ENCODE measurements around the gene FAM174C. TPM values are rescaled to one million over a fixed set of nuclear protein-coding genes. Genes with fewer than 3 reads are reported as not detected.

Gene FAM174C
- total RNA-seq, 1 donor from 2014 or later, result 64.8 TPM

DNA sequence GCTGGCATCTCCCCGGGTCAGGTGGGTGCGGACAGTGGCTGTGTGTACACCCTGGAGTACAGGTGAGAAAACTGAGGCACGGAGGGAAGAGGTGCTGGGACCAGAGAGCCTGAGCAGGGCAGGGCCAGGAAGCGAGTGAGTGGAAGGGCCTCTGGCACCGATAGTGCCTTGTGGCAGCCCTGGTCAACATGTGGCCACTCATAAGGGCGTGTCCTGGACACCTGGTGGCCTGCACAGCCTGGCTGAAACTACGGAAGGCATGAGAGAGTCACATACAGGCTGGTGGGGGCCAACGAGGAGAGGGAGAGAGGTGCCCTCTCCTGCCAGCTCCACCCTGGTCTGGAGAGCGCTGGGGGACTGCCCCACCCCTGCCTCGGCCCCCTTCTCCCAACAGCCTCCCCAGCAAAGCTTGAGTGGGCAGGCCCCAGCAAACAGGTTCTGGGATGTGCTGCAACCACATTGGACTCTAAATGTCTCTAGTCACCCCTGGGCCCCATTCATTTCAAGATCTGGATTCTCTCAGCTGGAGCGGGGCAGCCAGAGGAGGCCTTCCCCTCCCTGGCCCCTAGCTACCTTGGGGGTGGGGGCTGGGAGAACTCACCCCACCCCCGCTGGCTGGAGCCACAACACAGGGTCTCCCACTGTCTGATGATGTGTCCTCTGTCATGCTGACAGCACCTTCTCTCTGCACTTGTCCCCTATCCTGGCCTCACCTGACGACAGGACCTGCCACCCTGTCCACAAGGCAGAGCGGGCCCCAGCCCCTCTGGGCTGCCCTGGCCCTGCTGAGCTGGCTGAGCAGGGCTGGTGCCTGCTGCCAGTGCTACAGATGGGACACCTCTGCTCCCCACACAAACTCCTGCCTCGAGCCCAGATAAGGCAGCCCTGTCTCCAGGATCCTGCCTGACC lies 43.3 kb upstream of the FAM174C start:
- no peak for DNase-seq (ENCODE audit: extremely low spot score in 2 of 2)
- no peaks in the 10 kb centered on the region for H3K9me3 ChIP-seq
- H3K4me3 ChIP-seq, result no peak overlapping the region
- H3K27ac ChIP-seq, result peak overlapping the region; percentile 33
- TF ChIP-seq, protein P1, sequence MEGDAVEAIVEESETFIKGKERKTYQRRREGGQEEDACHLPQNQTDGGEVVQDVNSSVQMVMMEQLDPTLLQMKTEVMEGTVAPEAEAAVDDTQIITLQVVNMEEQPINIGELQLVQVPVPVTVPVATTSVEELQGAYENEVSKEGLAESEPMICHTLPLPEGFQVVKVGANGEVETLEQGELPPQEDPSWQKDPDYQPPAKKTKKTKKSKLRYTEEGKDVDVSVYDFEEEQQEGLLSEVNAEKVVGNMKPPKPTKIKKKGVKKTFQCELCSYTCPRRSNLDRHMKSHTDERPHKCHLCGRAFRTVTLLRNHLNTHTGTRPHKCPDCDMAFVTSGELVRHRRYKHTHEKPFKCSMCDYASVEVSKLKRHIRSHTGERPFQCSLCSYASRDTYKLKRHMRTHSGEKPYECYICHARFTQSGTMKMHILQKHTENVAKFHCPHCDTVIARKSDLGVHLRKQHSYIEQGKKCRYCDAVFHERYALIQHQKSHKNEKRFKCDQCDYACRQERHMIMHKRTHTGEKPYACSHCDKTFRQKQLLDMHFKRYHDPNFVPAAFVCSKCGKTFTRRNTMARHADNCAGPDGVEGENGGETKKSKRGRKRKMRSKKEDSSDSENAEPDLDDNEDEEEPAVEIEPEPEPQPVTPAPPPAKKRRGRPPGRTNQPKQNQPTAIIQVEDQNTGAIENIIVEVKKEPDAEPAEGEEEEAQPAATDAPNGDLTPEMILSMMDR (IDR thresholded peaks at IDR 0.05), result no peak
- TF ChIP-seq POLR2A (IDR thresholded peaks at IDR 0.05) (no peak), POLR2AphosphoS5 (IDR thresholded peaks at IDR 0.05; ENCODE audit: insufficient read depth in 1 of 2, low read depth in 1 of 2) (no peak)
- intact Hi-C loops (cut with DNase I), result no loop called here
- peaks cover 25% of the 10 kb centered on the region for H3K4me1 ChIP-seq
- H3K27me3 ChIP-seq, result no peaks in the 10 kb centered on the region
- peaks cover 0 to 3% of the 10 kb centered on the region in 2 donors for H3K36me3 ChIP-seq

- Histone ChIP-seq H3K36me3 (no peaks in the 10 kb centered on the region), H3K4me3 (no peak overlapping the region), H3K4me1 (peaks cover 30% of the 10 kb centered on the region), H3K9me3 (no peaks in the 10 kb centered on the region), H3K27ac (peak overlapping the region; percentile 33), H3K27me3 (no peaks in the 10 kb centered on the region)
- no peak for DNase-seq (ENCODE audit: extremely low spot score in 2 of 2)
- intact Hi-C loops (cut with DNase I), result no loop called here
- TF ChIP-seq, protein P1 (IDR thresholded peaks at IDR 0.05), result no peak
- TF ChIP-seq POLR2AphosphoS5 (IDR thresholded peaks at IDR 0.05; ENCODE audit: insufficient read depth in 1 of 2, low read depth in 1 of 2) (no peak), POLR2A (IDR thresholded peaks at IDR 0.05) (no peak)
Measured at GRCh38 chr19:1232652-1233072, 42.7 kb upstream of the FAM174C start.

GRCh38 chr19:1233115-1233667 lies 42.1 kb upstream of the FAM174C start:
- H3K27me3 ChIP-seq, result no peaks in the 10 kb centered on the region
- no peaks in the 10 kb centered on the region for H3K9me3 ChIP-seq
- DNase-seq (ENCODE audit: extremely low spot score in 2 of 2), result no peak
- H3K27ac ChIP-seq, result peak overlapping the region; percentile 33
- no peaks in the 10 kb centered on the region for H3K36me3 ChIP-seq
- no peak overlapping the region for H3K4me3 ChIP-seq
- H3K4me1 ChIP-seq, result peaks cover 33% of the 10 kb centered on the region
- intact Hi-C loops (cut with DNase I), result no loop called here
- no peak for TF ChIP-seq POLR2A (IDR thresholded peaks at IDR 0.05)
- no peak for TF ChIP-seq POLR2AphosphoS5 (IDR thresholded peaks at IDR 0.05; ENCODE audit: insufficient read depth in 1 of 2, low read depth in 1 of 2)
- TF ChIP-seq, protein P1 (IDR thresholded peaks at IDR 0.05), result no peak

- intact Hi-C loops (cut with DNase I), result no loop called here
- Histone ChIP-seq H3K27ac (no peak overlapping the region), H3K36me3 (no peaks in the 10 kb centered on the region), H3K9me3 (no peaks in the 10 kb centered on the region), H3K27me3 (no peaks in the 10 kb centered on the region), H3K4me3 (no peak overlapping the region), H3K4me1 (peaks cover 35% of the 10 kb centered on the region)
- no peak for DNase-seq (ENCODE audit: extremely low spot score in 2 of 2)
- TF ChIP-seq POLR2A (IDR thresholded peaks at IDR 0.05) (no peak), POLR2AphosphoS5 (IDR thresholded peaks at IDR 0.05; ENCODE audit: insufficient read depth in 1 of 2, low read depth in 1 of 2) (no peak)
- TF ChIP-seq, protein P1 (IDR thresholded peaks at IDR 0.05), result no peak
Measured at GRCh38 chr19:1234051-1234954, 41.0 kb upstream of the FAM174C start.

Data from vagina (tissue), 2 donors.